Stimulated activated CD4-positive, alpha-beta T cell treated with anti-CD3 and anti-CD28 coated beads, Interleukin-15, amount 100 ng/mL, for 1 hour (primary cell): ENCODE data around the gene BTD.
A peak's percentile ranks its signal among the peaks of the same experiment; 100 is the strongest.

Experiments
- DNase-seq, 2 donors: peaks; one replicate each; pipeline ENCODE4 v3.0.0-alpha.2; 2020; ENCODE audit warnings: low read depth in 1 of 2, low spot score in 1 of 2

Gene BTD

GRCh38 chr3:15601399-15602145 lies at the start of gene BTD, which contains the start of gene HACL1:
Gene BTD (plus strand): TSS chr3:15601745. CDS start chr3:15635440, 33,695 bp downstream.
Gene HACL1 (minus strand): TSS chr3:15601569. CDS start chr3:15601463, 106 bp downstream.
- peak; percentile 96 to 98 for DNase-seq

- DNase-seq = no peak
Measured at GRCh38 chr3:15551902-15552301, 49.6 kb upstream of the BTD start.

GRCh38 chr3:15553749-15554148 lies 47.8 kb upstream of the BTD start:
- DNase-seq = no peak

- DNase-seq = no peak
Measured at GRCh38 chr3:15556512-15556911, 45.0 kb upstream of the BTD start.

GRCh38 chr3:15557511-15557946 lies 44.0 kb upstream of the BTD start:
- DNase-seq = no peak

GRCh38 chr3:15558581-15558980 lies 43.0 kb upstream of the BTD start:
- DNase-seq = no peak

- no peak for DNase-seq
Measured at GRCh38 chr3:15562560-15562959, 39.0 kb upstream of the BTD start.

GRCh38 chr3:15563190-15563589 lies 38.4 kb upstream of the BTD start:
- DNase-seq = no peak

- no peak for DNase-seq
Measured at GRCh38 chr3:15572138-15572537, 29.4 kb upstream of the BTD start.

GRCh38 chr3:15575446-15575845 lies 26.1 kb upstream of the BTD start:
- DNase-seq = no peak

- DNase-seq = no peak
Measured at GRCh38 chr3:15576475-15576874, 25.1 kb upstream of the BTD start.

GRCh38 chr3:15578289-15578867 lies 23.2 kb upstream of the BTD start:
- no peak for DNase-seq

GRCh38 chr3:15579051-15579450 lies 22.5 kb upstream of the BTD start:
- DNase-seq = no peak

GRCh38 chr3:15581471-15582394 lies 19.8 kb upstream of the BTD start:
- DNase-seq = no peak

- no peak for DNase-seq
Measured at GRCh38 chr3:15585111-15585845, 16.3 kb upstream of the BTD start.

GRCh38 chr3:15591242-15591641 lies 10.3 kb upstream of the BTD start:
- no peak for DNase-seq

- DNase-seq = no peak
Measured at GRCh38 chr3:15591928-15592327, 9.6 kb upstream of the BTD start.

GRCh38 chr3:15592968-15593367 lies 8.6 kb upstream of the BTD start:
- DNase-seq = no peak

- DNase-seq = no peak
Measured at GRCh38 chr3:15595955-15596354, 5.6 kb upstream of the BTD start.

- DNase-seq = no peak
Measured at GRCh38 chr3:15601046-15601398, 523 bp upstream of the BTD start.

GRCh38 chr3:15602146-15602536 lies 596 bp downstream of the BTD start:
- DNase-seq = no peak
